ENCODE measurements around the gene TFRC. TPM values are rescaled to one million over a fixed set of nuclear protein-coding genes. Genes with fewer than 3 reads are reported as not detected.
"Not testable (repeated sequence)": the region's sequence is repeated elsewhere in the genome, so short reads cannot be mapped to it uniquely, and the experiment has no call there.

Gene TFRC
- total RNA-seq, 2 experiments from 2014 or later, result 234 to 239 TPM

DNA sequence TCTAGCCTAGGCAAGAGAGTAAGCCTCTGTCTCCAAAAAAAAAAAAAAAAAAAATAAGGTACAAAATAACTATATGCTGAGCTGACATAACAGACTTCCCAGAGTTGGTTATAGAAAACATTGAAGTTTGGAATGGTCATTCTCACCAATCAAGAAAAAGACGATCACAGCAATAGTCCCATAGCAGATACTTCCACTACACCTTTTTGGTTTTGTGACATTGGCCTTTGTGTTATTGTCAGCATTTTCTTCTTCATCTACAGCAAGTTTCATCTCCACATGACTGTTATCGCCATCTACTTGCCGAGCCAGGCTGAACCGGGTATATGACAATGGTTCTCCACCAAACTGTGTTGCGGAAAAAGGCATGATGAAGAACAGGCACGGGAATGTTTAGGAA, 6.9 kb downstream of the TFRC start:
- Mint-ChIP-seq H3K27ac (no peak overlapping the region), H3K4me3 (no peak overlapping the region), H3K36me3 (ENCODE audit: low read depth) (peaks cover 63% of the 10 kb centered on the region), H3K9me3 (no peaks in the 10 kb centered on the region), H3K4me1 (peaks cover 49% of the 10 kb centered on the region), H3K27me3 (no peaks in the 10 kb centered on the region)
- POLR2A ChIA-PET, result no interaction called here
- CTCF ChIA-PET, result interaction anchor here (0.9 to 4.3 kb wide), 5 partner anchors 10 to 122 kb away, joined by 3 to 40 read pairs (median 5); no protein-coding TSS in a partner anchor
- no peak for DNase-seq

DNA sequence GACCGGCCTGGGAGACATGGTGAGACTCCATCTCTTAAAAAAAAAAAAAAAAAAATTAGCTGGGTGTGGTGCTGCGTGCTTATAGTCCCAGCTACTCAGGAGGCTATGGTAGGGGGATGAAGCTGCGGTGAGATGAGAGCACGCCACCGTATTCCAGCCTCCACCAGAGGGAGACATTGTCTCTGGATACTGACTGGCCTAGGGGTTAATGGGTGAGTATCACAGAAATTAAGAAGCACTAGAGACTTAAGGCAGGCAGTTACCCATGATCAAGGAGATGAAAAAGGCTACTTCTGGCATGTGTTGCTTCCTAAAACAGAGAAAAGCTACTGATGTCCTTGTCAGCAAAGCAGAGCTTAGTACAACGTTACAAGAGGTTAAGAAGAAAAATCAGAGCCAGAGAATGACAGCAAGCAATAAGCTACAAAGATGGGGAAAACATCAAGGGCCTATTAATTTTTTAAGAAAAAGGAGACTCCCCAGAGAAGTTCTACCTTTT, 8.6 kb downstream of the TFRC start:
- Mint-ChIP-seq H3K27me3 (no peaks in the 10 kb centered on the region), H3K36me3 (ENCODE audit: low read depth) (peaks cover 61% of the 10 kb centered on the region), H3K4me3 (no peak overlapping the region), H3K27ac (no peak overlapping the region), H3K9me3 (no peaks in the 10 kb centered on the region), H3K4me1 (peaks cover 34% of the 10 kb centered on the region)
- CTCF ChIA-PET, result interaction anchor here (0.6 to 4.3 kb wide), 25 partner anchors 9 to 147 kb away, joined by 3 to 40 read pairs (median 4); no protein-coding TSS in a partner anchor
- POLR2A ChIA-PET, result interaction anchor here (0.6 to 0.9 kb wide), 2 partner anchors 26 to 113 kb away, joined by 3 to 4 read pairs; no protein-coding TSS in a partner anchor
- DNase-seq, result peak; percentile 81

DNA sequence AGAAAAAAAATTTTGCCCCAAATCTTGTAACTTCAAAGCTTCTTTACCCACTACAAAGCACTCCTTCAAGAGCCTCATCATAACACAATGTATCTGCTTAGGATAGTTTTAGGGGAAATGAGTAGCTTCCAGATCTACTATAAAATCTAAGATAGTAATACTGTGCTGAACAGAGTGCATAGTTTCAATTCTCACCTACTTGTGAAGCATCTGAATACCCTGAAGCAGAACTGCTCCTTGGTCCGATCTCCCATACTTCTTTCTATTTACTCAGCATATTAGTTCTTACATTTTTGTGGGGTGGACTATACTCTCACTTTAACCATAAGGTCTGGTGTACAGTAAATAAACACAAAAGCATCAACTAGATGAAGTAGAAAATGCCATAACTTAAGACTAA, 9.6 kb downstream of the TFRC start:
- H3K27ac Mint-ChIP-seq, result no peak overlapping the region
- ChIA-PET CTCF (interaction anchor here (0.6 to 4.9 kb wide), 13 partner anchors 8 to 294 kb away, joined by 3 to 40 read pairs (median 4); no protein-coding TSS in a partner anchor), POLR2A (interaction anchor here (0.9 kb wide), 1 partner anchor 25 kb away, joined by 4 read pairs; no protein-coding TSS in a partner anchor)
- no peaks in the 10 kb centered on the region for H3K27me3 Mint-ChIP-seq
- no peak overlapping the region for H3K4me3 Mint-ChIP-seq
- peaks cover 62% of the 10 kb centered on the region for H3K36me3 Mint-ChIP-seq (ENCODE audit: low read depth)
- H3K9me3 Mint-ChIP-seq, result no peaks in the 10 kb centered on the region
- peaks cover 26% of the 10 kb centered on the region for H3K4me1 Mint-ChIP-seq
- no peak for DNase-seq

DNA sequence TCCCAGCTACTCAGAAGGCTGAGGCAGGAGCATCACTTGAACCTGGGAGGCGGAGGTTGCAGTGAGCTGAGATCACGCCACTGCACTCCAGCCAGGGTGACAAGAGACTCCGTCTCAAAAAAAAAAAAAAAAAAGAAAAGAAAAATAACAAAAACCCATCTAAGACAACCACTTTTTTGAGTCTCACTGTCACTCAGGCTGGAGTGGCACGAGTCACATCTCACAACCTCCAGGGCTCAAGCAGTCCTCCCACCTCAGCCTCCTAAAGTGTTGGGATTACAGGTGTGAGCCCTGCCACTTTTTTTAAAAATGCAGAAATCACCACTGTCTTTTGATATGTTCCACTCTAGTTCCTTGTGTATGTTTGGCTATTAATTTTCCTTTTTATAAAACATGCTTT, 13.1 kb downstream of the TFRC start:
- H3K27ac Mint-ChIP-seq, DNase-seq, H3K27me3 Mint-ChIP-seq, POLR2A ChIA-PET, H3K4me3 Mint-ChIP-seq, H3K9me3 Mint-ChIP-seq: not testable (repeated sequence)
- peaks cover 16% of the 10 kb centered on the region for H3K4me1 Mint-ChIP-seq
- peaks cover 72% of the 10 kb centered on the region for H3K36me3 Mint-ChIP-seq (ENCODE audit: low read depth)
- CTCF ChIA-PET, result interaction anchor here (0.8 to 4.9 kb wide), 3 partner anchors 18 to 128 kb away, joined by 3 to 31 read pairs (median 11); no protein-coding TSS in a partner anchor

DNA sequence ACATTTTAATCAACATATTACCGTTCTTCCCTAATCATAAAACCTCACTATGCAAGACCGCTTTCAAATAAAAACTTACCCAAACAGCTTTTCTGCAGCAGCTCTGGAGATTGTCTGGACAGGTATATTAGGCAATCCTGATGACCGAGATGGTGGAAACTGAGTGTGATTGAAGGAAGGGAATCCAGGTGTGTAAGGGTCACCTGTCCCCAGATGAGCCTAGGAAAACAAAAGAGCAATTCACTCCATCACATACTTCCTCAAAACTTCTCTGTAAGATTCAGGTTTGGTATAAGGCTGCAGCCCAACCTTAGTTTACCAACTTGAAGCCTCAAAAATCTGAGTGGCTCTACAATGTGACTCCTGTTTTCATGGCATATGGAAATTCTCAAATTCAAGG, 14.5 kb downstream of the TFRC start:
- H3K27ac Mint-ChIP-seq, result no peak overlapping the region
- H3K9me3 Mint-ChIP-seq, result no peaks in the 10 kb centered on the region
- H3K4me3 Mint-ChIP-seq, result no peak overlapping the region

DNA sequence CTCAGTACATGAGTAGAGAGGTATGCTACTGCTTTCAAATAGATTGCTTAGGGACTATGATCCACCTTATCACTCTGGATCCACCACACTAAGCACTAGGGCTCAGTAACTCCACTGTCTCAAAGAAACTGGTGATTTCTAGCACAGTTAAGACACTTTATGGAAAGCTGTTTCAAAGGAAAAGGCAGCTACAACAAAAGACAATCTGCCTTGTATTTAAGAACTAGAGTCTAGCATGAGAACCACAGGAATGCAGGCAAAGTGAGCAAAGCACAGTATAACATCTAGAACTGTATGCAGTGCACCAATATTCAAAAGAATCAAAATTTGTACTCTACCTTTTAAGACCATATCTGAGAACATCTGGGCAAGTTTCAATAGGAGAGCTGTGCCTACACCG, 17.9 kb downstream of the TFRC start:
- Mint-ChIP-seq H3K4me3 (no peak overlapping the region), H3K27ac (no peak overlapping the region), H3K9me3 (no peaks in the 10 kb centered on the region), H3K4me1 (peaks cover 3% of the 10 kb centered on the region), H3K27me3 (no peaks in the 10 kb centered on the region), H3K36me3 (ENCODE audit: low read depth) (peaks cover 76% of the 10 kb centered on the region)
- CTCF ChIA-PET, result interaction anchor here (0.8 to 1.7 kb wide), 4 partner anchors 9 to 116 kb away, joined by 3 to 15 read pairs (median 4); no protein-coding TSS in a partner anchor
- POLR2A ChIA-PET, result no interaction called here
- DNase-seq, result no peak

More for the DNA sequence above, 14.5 kb downstream of the TFRC start:
- peaks cover 10% of the 10 kb centered on the region for H3K4me1 Mint-ChIP-seq
- DNase-seq, result no peak
- CTCF ChIA-PET, result interaction anchor here (0.7 to 4.9 kb wide), 2 partner anchors 129 to 151 kb away, joined by 3 to 31 read pairs; no protein-coding TSS in a partner anchor
- H3K36me3 Mint-ChIP-seq (ENCODE audit: low read depth), result peaks cover 74% of the 10 kb centered on the region
- H3K27me3 Mint-ChIP-seq, result no peaks in the 10 kb centered on the region
- POLR2A ChIA-PET, result no interaction called here

DNA sequence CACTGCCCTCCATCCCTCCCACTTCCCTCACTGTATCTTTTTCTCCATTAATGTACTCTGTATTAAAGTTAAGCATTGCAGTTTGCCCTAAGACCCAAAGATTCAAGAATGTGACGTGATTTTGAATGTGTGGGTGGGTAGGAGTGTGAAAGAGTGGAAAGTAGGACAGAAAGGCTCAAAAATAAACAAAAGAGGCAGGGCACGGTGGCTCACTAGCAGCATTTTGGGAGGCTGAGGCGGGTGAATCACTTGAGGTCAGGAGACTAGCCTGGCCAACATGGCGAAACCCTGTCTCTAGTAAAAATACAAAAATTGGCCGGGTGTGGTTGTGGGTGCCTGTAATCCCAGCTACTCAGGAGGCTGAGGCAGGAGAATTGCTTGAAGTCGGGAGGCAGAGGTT, 18.4 kb downstream of the TFRC start:
- POLR2A ChIA-PET, result no interaction called here
- H3K4me3 Mint-ChIP-seq, result no peak overlapping the region
- H3K9me3 Mint-ChIP-seq, result no peaks in the 10 kb centered on the region
- H3K27me3 Mint-ChIP-seq, result no peaks in the 10 kb centered on the region
- peaks cover 3% of the 10 kb centered on the region for H3K4me1 Mint-ChIP-seq
- CTCF ChIA-PET, result interaction anchor here (1.4 to 1.7 kb wide), 2 partner anchors 10 to 116 kb away, joined by 3 to 15 read pairs; no protein-coding TSS in a partner anchor
- no peak for DNase-seq
- no peak overlapping the region for H3K27ac Mint-ChIP-seq
- H3K36me3 Mint-ChIP-seq (ENCODE audit: low read depth), result peaks cover 76% of the 10 kb centered on the region

DNA sequence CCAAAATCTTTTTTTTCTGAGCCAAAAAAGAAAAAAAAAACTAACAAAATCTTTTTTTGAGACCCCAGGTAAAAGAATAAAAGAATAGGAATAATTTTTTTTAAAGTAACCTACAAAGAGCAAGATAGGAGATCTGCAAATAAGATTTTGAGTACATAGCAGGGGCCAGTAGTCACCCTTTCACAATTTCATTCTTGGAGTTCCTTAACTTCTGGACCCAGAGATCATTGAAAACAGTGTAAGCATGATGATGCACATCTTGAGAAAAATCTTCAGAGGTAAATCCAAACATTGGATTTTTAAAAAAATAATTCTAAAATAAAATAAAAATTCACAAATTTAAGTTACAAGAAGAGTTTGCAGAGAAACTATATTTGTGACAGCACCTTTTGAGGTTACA, 18.8 kb downstream of the TFRC start:
- H3K36me3 Mint-ChIP-seq (ENCODE audit: low read depth), result peaks cover 79% of the 10 kb centered on the region
- no peak for DNase-seq
- H3K9me3 Mint-ChIP-seq, result no peaks in the 10 kb centered on the region
- peaks cover 3% of the 10 kb centered on the region for H3K4me1 Mint-ChIP-seq
- ChIA-PET CTCF (interaction anchor here (1.0 to 1.7 kb wide), 2 partner anchors 10 to 14 kb away, joined by 3 to 15 read pairs; no protein-coding TSS in a partner anchor), POLR2A (no interaction called here)
- no peak overlapping the region for H3K27ac Mint-ChIP-seq
- H3K27me3 Mint-ChIP-seq, result no peaks in the 10 kb centered on the region
- no peak overlapping the region for H3K4me3 Mint-ChIP-seq

DNA sequence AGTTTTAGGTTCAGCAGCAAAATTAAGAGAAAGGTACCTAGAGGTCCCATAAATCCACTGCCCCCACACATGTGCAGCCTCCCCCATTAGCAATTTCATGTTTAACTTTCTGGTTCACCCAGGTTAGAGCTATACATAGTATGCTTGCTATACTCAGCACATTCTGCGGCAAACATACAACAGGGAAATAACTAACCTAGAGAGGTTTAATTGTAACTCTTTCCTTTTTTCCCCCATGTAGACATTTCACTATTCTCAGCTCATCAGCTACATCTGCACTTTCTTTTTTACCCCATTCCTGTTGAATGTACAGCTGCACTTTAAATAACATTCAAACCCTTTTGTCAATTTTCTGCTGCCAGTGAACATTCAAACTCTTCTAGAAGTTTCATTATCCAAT, 21.1 kb downstream of the TFRC start:
- H3K4me1 Mint-ChIP-seq, result peaks cover 3% of the 10 kb centered on the region
- no peaks in the 10 kb centered on the region for H3K9me3 Mint-ChIP-seq
- no peak overlapping the region for H3K27ac Mint-ChIP-seq
- peaks cover 76% of the 10 kb centered on the region for H3K36me3 Mint-ChIP-seq (ENCODE audit: low read depth)
- ChIA-PET CTCF (no interaction called here), POLR2A (no interaction called here)
- no peak overlapping the region for H3K4me3 Mint-ChIP-seq
- DNase-seq, result no peak
- H3K27me3 Mint-ChIP-seq, result no peaks in the 10 kb centered on the region

DNA sequence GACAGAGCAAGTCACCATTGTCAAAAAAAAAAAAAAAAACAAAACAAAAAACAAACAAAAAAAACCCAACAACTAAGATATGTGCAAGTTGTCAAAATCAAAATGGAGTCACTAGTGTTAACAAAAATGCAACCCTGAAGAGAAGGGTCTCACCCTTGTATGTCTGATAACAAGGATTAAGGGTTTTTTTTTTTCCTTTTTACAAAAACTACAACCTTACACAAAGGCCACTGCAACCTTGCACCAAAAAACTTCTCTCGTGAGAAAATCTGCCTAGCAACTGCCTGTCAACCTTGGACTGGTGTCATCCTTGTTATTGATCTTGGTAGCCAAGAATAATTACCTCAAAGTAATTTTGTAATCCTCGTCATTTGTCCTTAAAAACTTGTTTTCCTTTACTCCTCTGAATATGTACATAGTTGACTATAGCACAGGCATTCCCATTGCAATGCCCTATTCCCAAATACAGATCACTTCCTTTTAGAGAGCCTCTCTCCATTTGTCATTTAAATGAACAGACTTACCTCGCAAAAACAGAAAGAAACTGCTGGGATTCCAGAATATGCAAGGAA, 24.0 kb downstream of the TFRC start:
- ChIA-PET CTCF (interaction anchor here (0.6 to 1.4 kb wide), 3 partner anchors 11 to 16 kb away, joined by 3 to 5 read pairs (median 3); no protein-coding TSS in a partner anchor), POLR2A (no interaction called here)
- Mint-ChIP-seq H3K27me3 (no peaks in the 10 kb centered on the region), H3K4me1 (no peaks in the 10 kb centered on the region), H3K9me3 (no peaks in the 10 kb centered on the region), H3K27ac (no peak overlapping the region), H3K36me3 (ENCODE audit: low read depth) (peaks cover 71% of the 10 kb centered on the region), H3K4me3 (no peak overlapping the region)
- DNase-seq, result no peak

DNA sequence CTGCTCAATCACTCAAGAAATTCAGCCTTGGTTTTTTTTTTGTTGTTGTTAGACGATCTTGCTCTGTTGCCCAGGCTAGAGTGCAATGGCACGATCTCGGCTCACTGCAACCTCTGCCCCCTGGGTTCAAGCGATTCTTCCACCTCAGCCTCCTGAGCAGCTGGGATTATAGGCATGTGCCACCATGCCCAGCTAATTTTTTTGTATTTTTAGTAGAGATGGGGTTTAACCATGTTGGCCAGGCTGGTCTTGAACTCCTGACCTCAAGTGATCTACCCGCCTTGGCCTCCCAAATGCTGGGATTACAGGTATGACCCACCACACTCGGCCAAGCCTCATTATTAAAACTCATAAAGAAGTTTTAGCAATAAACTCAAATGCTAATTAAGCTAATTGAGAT, 25.5 kb downstream of the TFRC start:
- not testable (repeated sequence) for H3K4me1 Mint-ChIP-seq, H3K27ac Mint-ChIP-seq, DNase-seq, H3K9me3 Mint-ChIP-seq, H3K27me3 Mint-ChIP-seq, H3K4me3 Mint-ChIP-seq
- POLR2A ChIA-PET, result interaction anchor here (0.6 kb wide), 1 partner anchor 218 kb away, joined by 5 read pairs; no protein-coding TSS in a partner anchor
- peaks cover 69% of the 10 kb centered on the region for H3K36me3 Mint-ChIP-seq (ENCODE audit: low read depth)
- CTCF ChIA-PET, result interaction anchor here (0.6 to 1.4 kb wide), 2 partner anchors 17 to 403 kb away, joined by 3 to 5 read pairs; no protein-coding TSS in a partner anchor

DNA sequence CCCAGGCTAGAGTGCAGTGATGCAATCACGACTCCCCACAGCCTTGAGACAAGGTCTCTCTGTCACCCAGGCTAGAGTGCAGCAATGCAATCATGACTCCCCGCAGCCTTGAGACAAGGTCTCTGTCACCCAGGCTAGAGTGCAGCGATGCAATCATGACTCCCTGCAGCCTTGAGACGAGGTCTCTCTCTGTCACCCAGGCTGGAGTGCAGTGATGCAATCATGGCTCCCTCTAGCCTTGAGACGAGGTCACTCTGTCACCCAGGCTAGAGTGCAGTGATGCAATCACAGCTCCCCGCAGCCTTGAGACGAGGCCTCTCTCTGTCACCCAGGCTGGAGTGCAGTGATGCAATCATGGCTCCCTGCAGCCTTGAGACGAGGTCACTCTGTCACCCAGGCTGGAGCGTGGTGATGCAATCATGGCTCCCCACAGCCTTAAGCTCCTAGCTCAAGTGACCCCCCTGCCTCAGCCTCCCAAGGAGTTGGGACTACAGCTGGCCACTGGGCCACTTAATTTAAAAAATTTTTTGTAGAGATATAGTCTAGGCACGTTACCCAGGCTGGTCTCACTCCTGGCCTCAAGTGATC, 26.1 kb downstream of the TFRC start:
- DNase-seq, result no peak
- Mint-ChIP-seq H3K9me3 (no peaks in the 10 kb centered on the region), H3K36me3 (ENCODE audit: low read depth) (peaks cover 68% of the 10 kb centered on the region), H3K4me1 (no peaks in the 10 kb centered on the region), H3K27me3 (no peaks in the 10 kb centered on the region), H3K4me3 (no peak overlapping the region), H3K27ac (no peak overlapping the region)
- CTCF ChIA-PET, result interaction anchor here (0.6 to 1.3 kb wide), 3 partner anchors 17 to 584 kb away, joined by 3 to 4 read pairs (median 3); no protein-coding TSS in a partner anchor
- POLR2A ChIA-PET, result interaction anchor here (0.6 kb wide), 1 partner anchor 219 kb away, joined by 5 read pairs; no protein-coding TSS in a partner anchor

DNA sequence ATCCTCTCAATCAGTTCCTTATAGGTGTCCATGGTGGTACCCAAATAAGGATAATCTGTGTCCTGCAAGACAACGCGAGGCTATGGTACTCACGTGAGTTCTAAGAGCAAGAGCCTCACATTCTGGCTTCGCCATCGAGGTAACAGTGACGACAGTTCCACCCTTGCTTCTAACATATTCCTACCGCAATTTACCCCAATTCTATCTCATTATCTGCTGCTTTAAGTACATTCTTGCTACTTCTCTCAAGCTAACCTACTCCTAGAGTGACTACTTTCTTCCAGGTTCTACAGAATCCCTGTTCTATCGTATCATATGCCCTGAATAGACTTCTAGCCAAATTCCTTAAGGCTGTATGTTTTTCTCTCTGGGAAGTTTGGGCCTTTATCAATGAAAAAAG, 26.6 kb downstream of the TFRC start:
- ChIA-PET CTCF (interaction anchor here (0.6 to 1.3 kb wide), 3 partner anchors 11 to 583 kb away, joined by 3 to 4 read pairs (median 3); no protein-coding TSS in a partner anchor), POLR2A (no interaction called here)
- DNase-seq, result no peak
- Mint-ChIP-seq H3K36me3 (ENCODE audit: low read depth) (peaks cover 66% of the 10 kb centered on the region), H3K4me1 (no peaks in the 10 kb centered on the region), H3K4me3 (no peak overlapping the region), H3K9me3 (no peaks in the 10 kb centered on the region), H3K27me3 (no peaks in the 10 kb centered on the region), H3K27ac (no peak overlapping the region)

All from activated CD4-positive, alpha-beta T cell treated with anti-CD3 and anti-CD28 coated beads, Interleukin-2, amount 10 ng/mL, durations not matched to agents 7 days and 5 days (primary cell).